Epithelial cell of esophagus (primary cell): ENCODE results near the gene TANC1.

Experiments used
- DNase-seq: peaks from one replicate; pipeline ENCODE4 v3.0.0; 2010; ENCODE audit warnings: low read depth
- H3K4me3 ChIP-seq: 2 replicates; pipeline ENCODE4 v1.5.1; 2011; ENCODE audit warnings: mild to moderate bottlenecking, low read length, control low read depth
- TF ChIP-seq, protein P1 (sequence below): IDR thresholded peaks from 2 replicates; pipeline ENCODE4 v1.5.1; 2011; ENCODE audit warnings: low read depth, mild to moderate bottlenecking, low read length, control low read depth, inconsistent platforms; ENCODE audit not compliant: insufficient read depth; ENCODE audit errors: missing control alignments

TANC1 gene

GRCh38 chr2:159077869-159078268 lies 109.4 kb downstream of the TANC1 start:
- no peak overlapping the region for H3K4me3 ChIP-seq
- TF ChIP-seq, protein P1, sequence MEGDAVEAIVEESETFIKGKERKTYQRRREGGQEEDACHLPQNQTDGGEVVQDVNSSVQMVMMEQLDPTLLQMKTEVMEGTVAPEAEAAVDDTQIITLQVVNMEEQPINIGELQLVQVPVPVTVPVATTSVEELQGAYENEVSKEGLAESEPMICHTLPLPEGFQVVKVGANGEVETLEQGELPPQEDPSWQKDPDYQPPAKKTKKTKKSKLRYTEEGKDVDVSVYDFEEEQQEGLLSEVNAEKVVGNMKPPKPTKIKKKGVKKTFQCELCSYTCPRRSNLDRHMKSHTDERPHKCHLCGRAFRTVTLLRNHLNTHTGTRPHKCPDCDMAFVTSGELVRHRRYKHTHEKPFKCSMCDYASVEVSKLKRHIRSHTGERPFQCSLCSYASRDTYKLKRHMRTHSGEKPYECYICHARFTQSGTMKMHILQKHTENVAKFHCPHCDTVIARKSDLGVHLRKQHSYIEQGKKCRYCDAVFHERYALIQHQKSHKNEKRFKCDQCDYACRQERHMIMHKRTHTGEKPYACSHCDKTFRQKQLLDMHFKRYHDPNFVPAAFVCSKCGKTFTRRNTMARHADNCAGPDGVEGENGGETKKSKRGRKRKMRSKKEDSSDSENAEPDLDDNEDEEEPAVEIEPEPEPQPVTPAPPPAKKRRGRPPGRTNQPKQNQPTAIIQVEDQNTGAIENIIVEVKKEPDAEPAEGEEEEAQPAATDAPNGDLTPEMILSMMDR = no peak
- no peak for DNase-seq

GRCh38 chr2:159078443-159078842 lies 110.0 kb downstream of the TANC1 start:
- no peak overlapping the region for H3K4me3 ChIP-seq
- TF ChIP-seq, protein P1 = no peak
- DNase-seq = no peak

DNA sequence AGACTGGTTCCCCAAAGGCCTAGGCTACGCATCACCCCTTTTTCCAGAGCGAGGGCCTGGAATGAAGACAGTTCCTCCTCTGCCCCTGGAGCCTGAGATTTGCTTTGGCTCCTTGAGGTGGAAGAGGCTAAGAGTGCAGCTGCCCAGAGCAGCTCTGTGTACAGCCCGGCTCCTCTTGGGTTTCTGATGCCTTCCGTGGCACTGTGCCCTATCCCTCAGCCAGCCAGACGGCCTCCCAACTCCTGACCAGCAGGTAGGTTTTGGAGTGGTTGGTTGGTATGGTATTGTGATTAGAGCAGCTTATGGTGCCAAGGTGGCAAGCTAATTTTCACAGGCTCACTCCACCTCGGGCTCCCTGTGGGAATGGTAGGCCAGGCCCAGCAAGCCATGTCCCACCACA lies 112.2 kb downstream of the TANC1 start:
- H3K4me3 ChIP-seq = no peak overlapping the region
- no peak for DNase-seq
- TF ChIP-seq, protein P1 = no peak

DNA sequence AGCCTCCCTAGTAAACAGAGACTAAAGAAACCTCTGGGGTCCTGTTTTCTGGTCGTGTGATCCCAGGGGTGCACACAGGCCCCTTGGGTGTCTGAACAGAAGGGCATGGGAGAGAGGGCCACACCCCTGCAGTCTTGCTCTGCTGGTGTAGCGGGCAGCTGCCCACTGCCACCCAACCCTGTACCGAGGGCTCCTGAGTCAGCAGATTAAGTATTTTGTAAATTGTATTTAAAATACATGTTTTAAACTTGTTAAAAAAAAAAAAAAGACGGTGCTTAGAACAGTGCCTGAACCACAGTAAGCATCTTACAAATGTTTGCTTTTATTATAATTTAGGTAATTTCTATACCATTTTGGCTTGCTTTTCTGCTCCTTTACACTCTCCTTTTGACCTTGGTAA lies 113.7 kb downstream of the TANC1 start:
- TF ChIP-seq, protein P1 = no peak
- no peak for DNase-seq

DNA sequence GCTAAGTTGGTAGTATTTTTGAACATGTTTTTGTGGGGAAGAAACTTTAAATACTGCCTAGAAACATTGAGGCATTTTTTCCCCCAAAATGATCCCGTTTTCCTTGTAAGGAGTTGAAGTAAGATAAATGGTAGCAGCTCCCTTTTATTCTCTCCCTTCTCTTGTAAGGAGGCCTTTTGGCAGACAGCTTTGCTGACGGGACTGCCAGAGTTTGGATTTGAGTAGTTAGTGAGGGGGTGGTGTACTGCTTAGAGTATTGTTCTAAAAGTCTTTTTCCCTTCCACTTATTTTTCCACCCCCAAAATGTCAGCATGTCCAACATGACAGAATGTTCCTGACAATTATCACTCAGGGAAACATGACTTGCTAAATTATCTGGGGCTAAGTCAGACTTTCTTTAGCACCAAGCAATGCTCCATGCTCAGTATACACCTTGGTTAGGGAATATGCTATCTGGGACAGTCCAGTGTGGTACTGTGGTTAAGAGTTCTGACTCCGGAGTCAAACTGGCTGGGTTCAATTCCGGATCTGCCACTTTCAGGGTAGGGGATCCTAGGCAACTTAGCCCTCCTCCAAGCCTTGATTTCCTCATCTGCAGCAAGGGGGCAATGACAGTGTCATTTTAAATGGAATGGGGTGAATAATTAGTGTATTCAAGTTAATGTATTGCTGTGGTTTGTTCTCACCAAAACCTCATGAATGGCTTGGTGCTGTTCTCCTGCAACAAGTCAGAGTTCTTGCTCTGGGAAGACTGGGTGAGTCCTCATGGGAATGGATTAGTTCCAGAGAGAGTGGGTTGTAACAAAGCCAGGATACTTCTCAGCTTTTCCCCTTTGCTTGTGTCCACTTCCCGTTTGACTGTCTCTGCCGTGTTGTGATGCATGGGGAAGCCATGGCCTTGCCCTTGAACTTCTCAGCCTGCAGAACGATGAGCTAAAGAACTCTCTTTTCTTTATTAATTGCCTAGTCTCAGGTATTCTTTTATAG lies 116.2 kb downstream of the TANC1 start:
- DNase-seq = no peak
- no peak overlapping the region for H3K4me3 ChIP-seq
- TF ChIP-seq, protein P1 = no peak

More for the DNA sequence above, 113.7 kb downstream of the TANC1 start:
- no peak overlapping the region for H3K4me3 ChIP-seq

DNA sequence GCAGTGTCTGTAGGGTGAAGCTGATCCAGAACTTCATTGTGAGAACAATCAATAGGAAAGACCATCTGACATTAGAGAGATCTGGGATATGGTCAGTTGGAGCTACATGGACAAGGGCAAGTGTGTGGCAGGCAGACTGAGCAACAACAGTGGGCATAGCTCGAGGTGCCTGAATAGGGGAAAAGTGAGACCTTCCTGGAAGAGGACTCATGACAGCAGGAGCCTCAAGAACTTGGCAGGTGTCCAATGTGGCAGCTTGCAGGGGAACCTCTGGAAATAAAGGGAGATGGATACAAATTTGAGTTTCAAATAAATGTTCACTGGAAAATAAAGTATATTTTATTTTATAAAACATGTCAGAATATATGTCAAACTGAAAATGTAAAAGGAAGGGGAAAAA lies 117.9 kb downstream of the TANC1 start:
- no peak overlapping the region for H3K4me3 ChIP-seq
- TF ChIP-seq, protein P1 = no peak
- DNase-seq = no peak
